Ascending aorta (tissue), 2 donors: Measurements from ENCODE around the gene STMN1. TPM values are rescaled to one million over a fixed set of nuclear protein-coding genes. Genes with fewer than 3 reads are reported as not detected.

Source experiments
- DNase-seq, 2 donors: peaks; one replicate each; pipeline ENCODE4 v3.0.0-alpha.2; 2019; ENCODE audit warnings: low spot score in 2 of 2
- H3K27ac ChIP-seq, 2 donors: fragments of 200-600 bp; sonication (generic); one replicate each; pipeline ENCODE4 v1.5.1; 2016 to 2017; ENCODE audit warnings: mild to moderate bottlenecking in 1 of 2
- H3K27me3 ChIP-seq: fragments of 200-600 bp; sonication (generic); one replicate; pipeline ENCODE4 v1.5.1; 2017
- H3K36me3 ChIP-seq, 2 donors: fragments of 200-600 bp; sonication (generic); one replicate each; pipeline ENCODE4 v1.5.1; 2016
- H3K4me1 ChIP-seq, 2 donors: fragments of 200-600 bp; sonication (generic); one replicate each; pipeline ENCODE4 v1.5.1; 2016 to 2017; ENCODE audit warnings: mild to moderate bottlenecking in 1 of 2
- H3K4me3 ChIP-seq, 2 donors: fragments of 200-600 bp; sonication (generic); one replicate each; pipeline ENCODE4 v1.5.1; 2016 to 2017; ENCODE audit warnings: mild to moderate bottlenecking in 1 of 2
- H3K9me3 ChIP-seq, 2 donors: fragments of 200-600 bp; sonication (generic); one replicate each; pipeline ENCODE4 v1.5.1; 2016
- intact Hi-C: fragments of 100-400 bp; cut with DNase I; formaldehyde crosslinking; loops from one replicate; pipeline ENCODE4 v1.15.1; 2023
- total RNA-seq: library from RNA; depleted of rRNA; stranded (reverse); fragments of >200 nt; gene quantifications from one replicate; pipeline ENCODE4 v1.1.0, GENCODE V29; 2016
- TF ChIP-seq, protein P1 (sequence below), 3 experiments: fragments of 200-600 bp in 2 of 3; fragments of 450-650 bp in 1 of 3; sonication (generic) in 2 of 3; IDR thresholded peaks; one replicate each; pipeline ENCODE4 v1.5.1; 2016 to 2019; ENCODE audit warnings: antibody characterized with exemption in 3 of 3, mild to moderate bottlenecking in 1 of 3, moderate library complexity in 1 of 3

STMN1 gene
- 16.8 TPM for total RNA-seq

DNA sequence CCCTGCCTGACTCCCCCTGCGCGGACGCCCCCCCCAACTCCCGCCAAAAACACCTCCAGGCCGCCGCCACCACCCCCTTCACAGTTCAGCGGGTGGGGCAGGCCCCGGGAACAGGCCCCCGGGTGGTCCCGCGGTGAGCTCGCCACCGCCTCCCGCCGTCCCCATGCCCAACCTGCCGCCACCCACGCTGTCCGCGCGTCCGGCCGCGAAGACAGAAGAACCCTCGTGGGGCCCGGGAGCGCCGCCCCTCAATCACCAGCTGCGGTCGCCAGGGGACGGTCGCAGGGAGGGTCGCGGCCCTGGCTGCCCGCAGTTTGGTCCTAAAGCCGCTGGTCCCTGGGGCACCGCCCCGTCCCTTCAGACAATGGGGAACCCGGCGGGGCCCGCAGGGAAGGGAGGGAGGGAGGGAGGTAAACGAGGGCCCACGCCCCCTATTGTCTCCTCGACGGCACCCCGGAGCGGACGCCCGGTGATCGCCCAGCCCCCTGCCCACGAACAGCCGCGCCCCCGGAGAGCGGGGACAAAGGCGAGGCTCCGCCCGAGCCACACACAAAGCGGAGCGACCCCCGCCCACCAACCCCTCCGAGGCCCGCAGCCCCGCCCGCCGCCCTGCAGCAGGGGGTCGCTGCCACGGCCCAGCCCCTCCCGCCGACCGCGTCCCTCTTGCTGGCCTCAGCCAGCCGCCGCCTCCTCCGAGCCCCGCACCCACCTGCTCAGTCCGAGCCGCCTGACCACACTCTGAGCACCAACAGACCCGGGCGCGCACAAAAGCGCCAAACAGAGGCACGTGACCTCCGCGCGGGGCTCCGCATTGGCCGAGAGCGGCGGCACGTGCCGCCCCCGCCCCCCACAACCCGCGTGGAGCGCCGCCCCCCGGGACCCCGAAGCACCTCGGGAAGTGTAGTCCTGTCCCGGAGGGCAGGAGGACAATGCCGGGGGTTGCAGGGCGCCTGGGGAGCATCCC, at the start of gene STMN1:
TSS of gene STMN1 (minus strand) at position 740 of the 964 bp plus-strand sequence. CDS start 1,743 bp downstream, outside the sequence.
- intact Hi-C loops = loop anchor here (1.0 to 10.0 kb wide), 4 partner anchors 92 to 671 kb away; partner anchors contain the start of genes C1orf232, CEP85, PAFAH2 and SYF2
- peak within 1 kb of the TSS; percentile 65 to 66 for H3K27ac ChIP-seq
- peaks cover 0 to under 1% of the 10 kb centered on the region in 2 donors for H3K36me3 ChIP-seq
- no peaks in the 10 kb centered on the region for H3K9me3 ChIP-seq
- peaks cover 0 to 13% of the 10 kb centered on the region in 2 donors for H3K4me1 ChIP-seq
- no peaks in the 10 kb centered on the region for H3K27me3 ChIP-seq
- TF ChIP-seq, protein P1, sequence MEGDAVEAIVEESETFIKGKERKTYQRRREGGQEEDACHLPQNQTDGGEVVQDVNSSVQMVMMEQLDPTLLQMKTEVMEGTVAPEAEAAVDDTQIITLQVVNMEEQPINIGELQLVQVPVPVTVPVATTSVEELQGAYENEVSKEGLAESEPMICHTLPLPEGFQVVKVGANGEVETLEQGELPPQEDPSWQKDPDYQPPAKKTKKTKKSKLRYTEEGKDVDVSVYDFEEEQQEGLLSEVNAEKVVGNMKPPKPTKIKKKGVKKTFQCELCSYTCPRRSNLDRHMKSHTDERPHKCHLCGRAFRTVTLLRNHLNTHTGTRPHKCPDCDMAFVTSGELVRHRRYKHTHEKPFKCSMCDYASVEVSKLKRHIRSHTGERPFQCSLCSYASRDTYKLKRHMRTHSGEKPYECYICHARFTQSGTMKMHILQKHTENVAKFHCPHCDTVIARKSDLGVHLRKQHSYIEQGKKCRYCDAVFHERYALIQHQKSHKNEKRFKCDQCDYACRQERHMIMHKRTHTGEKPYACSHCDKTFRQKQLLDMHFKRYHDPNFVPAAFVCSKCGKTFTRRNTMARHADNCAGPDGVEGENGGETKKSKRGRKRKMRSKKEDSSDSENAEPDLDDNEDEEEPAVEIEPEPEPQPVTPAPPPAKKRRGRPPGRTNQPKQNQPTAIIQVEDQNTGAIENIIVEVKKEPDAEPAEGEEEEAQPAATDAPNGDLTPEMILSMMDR (IDR thresholded peaks at IDR 0.05) = no peak
- peak within 1 kb of the TSS; percentile 74 to 90 for H3K4me3 ChIP-seq
- DNase-seq = peak; percentile 68 to 94

DNA sequence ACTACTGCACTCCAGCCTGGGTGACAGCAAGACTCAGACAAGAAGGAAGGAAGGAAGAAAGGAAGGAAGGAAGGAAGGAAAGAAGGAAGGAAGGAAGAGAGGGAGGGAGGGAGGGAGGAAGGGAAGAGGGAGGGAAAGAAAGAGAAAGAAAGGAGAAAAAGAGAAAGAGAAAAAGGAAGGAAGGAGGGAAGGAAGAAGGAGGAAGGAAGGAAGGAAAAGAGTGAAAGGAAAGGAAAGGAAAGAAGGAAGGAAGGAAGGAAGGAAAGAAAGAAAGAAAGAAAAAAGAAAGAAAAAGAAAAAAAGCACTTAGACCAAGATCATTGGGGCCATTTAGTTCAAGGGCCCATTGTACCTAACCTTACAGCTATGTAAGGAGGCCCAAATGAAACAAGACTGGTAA, 49.3 kb upstream of the STMN1 start:
- Histone ChIP-seq H3K27me3 (no peaks in the 10 kb centered on the region), H3K9me3 (no peaks in the 10 kb centered on the region), H3K36me3 (peaks cover 3 to 30% of the 10 kb centered on the region in 2 donors), H3K4me1 (no peaks in the 10 kb centered on the region), H3K4me3 (no peak overlapping the region), H3K27ac (no peak overlapping the region)
- intact Hi-C loops = no loop called here
- no peak for DNase-seq
- TF ChIP-seq, protein P1 (IDR thresholded peaks at IDR 0.05) = no peak

- Histone ChIP-seq H3K4me1 (no peaks in the 10 kb centered on the region), H3K4me3 (no peak overlapping the region), H3K27ac (no peak overlapping the region), H3K27me3 (no peaks in the 10 kb centered on the region), H3K36me3 (peaks cover 0 to 20% of the 10 kb centered on the region in 2 donors), H3K9me3 (no peaks in the 10 kb centered on the region)
- no peak for DNase-seq
- intact Hi-C loops = no loop called here
- TF ChIP-seq, protein P1 (IDR thresholded peaks at IDR 0.05) = no peak
Measured at GRCh38 chr1:25954282-25954938, 48.2 kb upstream of the STMN1 start.

GRCh38 chr1:25952841-25953401, 46.7 kb upstream of the STMN1 start:
- intact Hi-C loops = no loop called here
- peaks cover 0 to 5% of the 10 kb centered on the region in 2 donors for H3K36me3 ChIP-seq
- no peaks in the 10 kb centered on the region for H3K9me3 ChIP-seq
- no peak for DNase-seq
- H3K27ac ChIP-seq = no peak overlapping the region
- TF ChIP-seq, protein P1 (IDR thresholded peaks at IDR 0.05) = no peak
- no peak overlapping the region for H3K4me3 ChIP-seq
- H3K27me3 ChIP-seq = no peaks in the 10 kb centered on the region
- no peaks in the 10 kb centered on the region for H3K4me1 ChIP-seq

DNA sequence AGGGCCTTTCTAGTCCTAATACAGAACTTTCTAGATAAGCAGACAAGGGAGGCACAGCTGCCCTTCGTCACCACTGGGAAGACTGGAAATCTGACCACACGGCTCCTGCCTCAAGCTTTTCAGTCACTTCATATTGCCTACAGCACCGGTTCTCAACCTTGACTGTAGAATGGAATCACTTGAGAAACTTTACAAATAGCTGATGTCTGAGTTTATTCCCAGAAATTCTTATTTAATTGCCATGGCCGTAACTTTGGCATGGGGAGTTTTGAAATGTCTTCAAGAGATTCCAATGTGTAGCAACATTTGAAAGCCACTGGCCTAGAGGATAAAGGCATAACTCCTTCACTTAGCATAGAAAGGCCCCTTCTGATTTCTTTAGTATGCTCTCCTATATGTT, 42.4 kb upstream of the STMN1 start:
- H3K9me3 ChIP-seq = peaks cover 4 to 6% of the 10 kb centered on the region in 2 donors

More for the DNA sequence above, 42.4 kb upstream of the STMN1 start:
- TF ChIP-seq, protein P1 (IDR thresholded peaks at IDR 0.05) = no peak
- H3K4me3 ChIP-seq = no peak overlapping the region
- no peaks in the 10 kb centered on the region for H3K4me1 ChIP-seq
- no peaks in the 10 kb centered on the region for H3K27me3 ChIP-seq
- H3K36me3 ChIP-seq = no peaks in the 10 kb centered on the region
- intact Hi-C loops = no loop called here
- H3K27ac ChIP-seq = no peak overlapping the region
- DNase-seq = no peak
